T1000 (cell line): Measurements from ENCODE around the gene CAPN15.
"Not testable (repeated sequence)": the region's sequence is repeated elsewhere in the genome, so short reads cannot be mapped to it uniquely, and the experiment has no call there.

Experiments used
- DNase-seq: peaks from one replicate; lab custom pipeline; 2025; ENCODE audit warnings: mixed read lengths; lab: John Stamatoyannopoulos, UW

The CAPN15 gene

DNA sequence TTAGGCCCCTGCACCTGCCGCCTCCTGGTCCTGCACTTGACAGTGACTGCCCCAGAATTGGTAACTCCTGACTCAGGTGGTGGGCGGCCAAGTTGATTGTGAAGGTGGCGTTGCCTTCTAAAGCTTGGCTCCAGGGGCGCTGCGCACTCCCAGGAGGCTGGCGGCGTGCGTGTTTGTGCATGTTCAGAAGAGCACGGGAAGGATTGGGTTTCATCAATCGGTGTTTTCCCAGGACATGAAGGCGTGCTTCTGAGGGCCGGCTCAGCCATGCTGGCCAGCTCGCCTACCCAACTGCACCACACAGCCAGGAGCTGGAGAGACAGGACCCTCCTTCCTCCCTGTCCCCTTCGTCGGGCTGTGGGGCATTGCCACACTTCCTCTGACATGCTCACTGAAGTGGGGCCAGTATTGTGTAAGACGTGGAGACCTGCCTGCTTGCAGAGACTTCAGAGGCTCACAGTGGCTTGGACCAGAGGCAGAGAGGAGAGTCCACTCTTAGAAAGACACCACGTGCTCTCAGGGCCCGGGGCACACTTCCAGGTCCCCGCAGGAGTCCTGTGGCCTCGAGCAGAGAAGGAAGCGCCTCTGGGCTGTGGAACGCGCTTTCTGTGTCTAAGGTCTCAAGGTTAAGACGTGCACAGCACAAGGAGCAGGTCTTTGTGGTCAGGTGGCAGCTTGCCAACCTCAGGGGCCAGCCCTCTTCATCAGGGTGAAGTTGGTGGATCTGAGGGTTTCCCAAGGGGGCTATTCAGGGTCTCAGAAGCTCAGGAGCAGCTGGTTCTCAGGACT is 65.2 kb downstream of the CAPN15 start:
- DNase-seq: no peak

DNA sequence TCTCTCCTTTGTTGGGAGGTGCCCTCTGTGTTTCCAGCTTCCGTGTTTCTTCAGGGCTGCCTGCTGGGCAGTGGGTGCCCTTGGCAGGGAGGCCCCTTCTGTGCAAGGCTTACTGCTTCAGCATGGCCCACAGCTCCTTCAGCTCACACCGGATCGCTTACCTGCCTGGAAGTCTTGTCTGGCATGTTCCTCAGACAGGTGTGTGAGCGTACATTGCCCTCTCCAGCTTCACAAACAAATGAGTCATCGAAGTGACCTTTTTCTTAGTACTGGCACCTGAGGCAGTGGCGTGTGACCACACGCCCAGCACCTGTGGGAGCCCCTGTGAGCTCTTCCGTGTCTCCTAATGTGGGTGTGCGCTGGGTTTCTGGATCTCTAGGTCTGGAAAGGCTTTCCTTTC is 65.9 kb downstream of the CAPN15 start:
- no peak for DNase-seq

DNA sequence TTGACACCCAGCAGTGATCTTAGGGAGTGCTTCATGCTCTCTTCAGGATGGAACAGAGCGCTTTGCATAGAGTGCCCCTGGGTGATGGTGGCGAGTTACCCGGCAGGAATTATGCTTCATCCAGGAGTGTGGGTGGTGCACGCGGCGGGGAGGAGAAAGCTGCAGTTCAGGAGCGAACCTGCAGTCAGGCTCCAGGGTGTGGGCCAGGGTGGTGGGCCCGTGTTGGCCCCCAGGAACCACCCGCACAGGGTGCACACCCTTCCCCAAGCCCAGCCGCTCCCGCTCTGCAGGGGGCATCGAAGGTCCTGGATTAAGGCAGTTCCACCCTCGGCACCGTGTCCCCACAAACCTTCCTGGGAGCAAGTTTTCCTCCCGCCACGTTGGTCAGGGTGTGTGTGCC is 66.3 kb downstream of the CAPN15 start:
- DNase-seq: no peak

DNA sequence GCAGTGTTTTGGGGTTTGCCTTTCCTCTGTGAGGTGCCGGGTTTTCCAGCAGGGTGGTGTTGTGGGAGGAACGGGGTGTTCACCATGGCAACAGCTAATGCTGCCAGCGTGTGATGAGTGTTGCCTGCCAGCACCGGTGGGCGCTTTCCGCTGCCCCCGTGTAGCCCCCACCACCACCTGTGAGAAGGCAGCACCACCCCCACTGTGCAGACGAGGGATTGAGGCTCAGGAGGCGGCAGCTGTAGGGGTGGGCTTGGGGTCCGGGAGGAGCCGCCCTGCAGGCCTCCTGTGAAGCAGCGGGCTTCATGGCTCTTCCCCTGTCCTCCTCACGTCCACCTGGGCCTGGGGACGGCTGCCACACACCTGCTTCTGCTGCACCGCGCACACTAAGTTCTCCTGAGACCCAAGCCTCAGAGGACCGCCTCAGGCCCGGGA is 67.6 kb downstream of the CAPN15 start:
- DNase-seq: no peak

DNA sequence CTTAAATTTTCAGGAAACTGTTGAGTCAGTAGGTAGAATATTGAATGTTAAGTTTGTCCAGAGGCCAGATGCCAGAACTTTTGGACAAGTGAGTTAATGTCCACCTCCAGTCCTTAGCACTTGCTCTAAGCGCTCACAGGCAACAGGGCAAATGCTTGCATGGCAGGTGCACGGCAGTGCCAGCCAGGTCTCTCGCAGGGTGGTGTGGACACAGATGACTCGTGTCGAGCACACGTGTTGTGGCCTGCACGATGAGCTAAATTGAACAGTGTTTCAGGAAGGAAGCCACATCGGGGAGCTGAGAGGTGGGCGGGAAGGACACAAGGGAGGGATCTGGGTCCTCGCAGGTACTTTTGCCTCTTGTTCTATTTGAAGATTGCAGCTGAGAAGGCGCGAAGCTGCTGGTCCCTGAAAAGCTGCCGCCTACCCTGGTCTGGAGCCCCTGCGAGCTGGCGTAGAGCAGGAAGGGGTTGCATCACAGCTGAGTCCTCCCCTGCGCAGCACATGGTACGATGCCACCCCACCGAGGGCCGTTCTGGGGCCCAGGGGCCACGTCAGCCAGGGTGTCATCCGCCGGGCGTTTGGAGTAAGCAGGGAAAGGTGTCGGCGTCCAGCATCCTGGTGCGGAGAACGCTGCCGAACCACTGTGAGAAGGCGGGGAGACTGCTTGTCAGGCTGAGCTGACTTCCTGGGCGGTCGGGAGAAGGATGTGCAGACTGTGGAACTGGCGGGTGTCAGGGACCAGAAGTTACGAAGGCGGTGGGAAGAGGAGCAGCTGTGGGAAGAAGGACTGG is 68.6 kb downstream of the CAPN15 start:
- no peak for DNase-seq

DNA sequence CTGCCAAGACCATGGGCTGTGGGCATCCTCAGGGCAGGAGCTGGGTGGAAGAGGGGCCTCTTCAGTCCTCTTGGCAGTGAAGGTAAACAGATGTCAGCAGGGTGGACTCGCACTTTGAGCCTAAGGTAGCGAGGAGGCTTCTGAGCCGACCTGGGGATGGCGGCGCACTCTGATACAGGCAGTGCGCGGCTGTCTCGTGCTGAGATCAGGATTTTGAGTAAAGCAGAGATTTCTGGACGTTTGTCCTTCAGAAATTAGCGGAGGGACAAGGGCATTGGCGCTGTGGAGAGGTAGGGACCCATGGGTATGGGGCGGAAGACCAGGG is 69.2 kb downstream of the CAPN15 start:
- DNase-seq: no peak

DNA sequence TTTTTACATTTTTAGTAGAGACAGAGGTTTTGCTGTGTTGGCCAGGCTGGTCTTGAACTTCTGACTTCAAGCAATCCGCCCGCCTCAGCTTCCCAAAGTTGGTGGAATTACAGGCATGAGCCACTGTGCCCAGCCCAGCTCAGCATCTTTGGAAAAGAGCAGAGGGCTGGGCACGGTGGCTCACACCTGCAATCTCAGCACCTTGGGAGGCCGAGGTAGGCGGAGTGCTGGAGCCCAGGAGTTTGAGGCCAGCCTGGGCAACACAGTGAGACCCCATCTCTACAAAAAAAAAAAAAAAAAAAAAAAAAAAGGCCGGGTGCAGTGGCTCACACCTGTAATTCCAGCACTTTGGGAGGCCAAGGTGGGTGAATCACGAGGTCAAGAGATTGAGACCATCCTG is 70.1 kb downstream of the CAPN15 start:
- DNase-seq: not testable (repeated sequence)

DNA sequence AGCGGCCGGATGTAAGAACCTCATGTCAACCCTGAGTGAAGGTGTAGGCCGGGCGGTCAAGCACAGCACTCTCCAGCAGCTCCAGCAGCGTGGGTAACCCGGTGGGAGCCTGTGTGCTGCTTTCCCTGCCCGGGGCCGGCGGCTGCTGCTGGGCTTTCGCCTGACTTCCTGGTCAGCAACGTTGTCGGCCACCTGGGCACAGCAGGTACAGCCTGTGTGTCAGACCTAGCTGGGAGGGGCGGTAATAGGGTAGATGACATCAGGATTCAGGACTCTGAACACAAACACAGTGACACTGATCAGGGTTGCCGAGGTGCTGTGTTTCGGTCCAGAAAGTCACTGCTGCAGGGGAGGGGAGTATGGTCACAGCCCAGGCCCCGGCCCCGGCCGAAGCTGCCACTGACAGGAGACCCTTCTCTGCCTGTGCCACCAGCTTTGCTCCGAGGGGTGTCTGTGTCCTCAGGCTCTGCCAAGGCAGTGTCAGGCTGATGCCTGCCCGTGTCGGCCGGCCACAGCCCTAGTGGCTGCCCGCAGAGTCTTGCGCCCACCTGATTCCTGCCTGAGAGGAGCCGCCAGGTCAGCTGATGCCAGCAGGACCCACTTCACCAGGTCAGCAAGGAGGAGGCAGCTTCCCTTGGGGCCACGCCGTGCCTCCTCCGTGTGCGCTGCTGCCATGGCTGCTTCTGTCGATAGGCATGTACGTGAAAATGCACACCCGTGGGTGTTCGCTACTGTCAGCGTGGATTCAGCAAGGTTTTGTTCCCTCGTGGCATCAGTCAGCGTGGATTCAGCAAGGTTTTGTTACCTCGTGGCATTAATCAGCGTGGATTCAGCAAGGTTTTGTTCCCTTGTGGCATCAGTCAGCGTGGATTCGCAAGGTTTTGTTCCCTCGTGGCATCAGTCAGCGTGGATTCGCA is 71.6 kb downstream of the CAPN15 start:
- no peak for DNase-seq

DNA sequence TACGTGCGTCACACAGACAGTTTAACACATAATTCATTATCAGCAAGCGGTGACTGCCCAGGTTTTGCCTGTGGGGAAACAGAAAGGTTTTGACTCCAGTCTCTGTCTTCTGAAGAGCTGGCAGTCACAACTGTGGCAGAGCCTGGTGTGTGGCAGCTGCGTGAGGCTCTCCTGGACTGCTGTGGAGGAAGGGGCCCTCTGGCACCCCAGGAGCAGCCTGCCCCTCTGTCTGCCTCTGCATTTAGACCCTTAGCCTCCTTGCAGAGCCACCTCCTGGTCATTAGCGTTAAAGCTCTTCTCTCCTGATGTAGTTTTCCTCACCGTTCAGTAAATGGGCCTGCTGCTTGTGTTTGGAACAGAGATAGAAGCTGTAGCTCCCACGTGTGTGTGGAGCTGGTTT is 73.3 kb downstream of the CAPN15 start:
- DNase-seq: no peak

DNA sequence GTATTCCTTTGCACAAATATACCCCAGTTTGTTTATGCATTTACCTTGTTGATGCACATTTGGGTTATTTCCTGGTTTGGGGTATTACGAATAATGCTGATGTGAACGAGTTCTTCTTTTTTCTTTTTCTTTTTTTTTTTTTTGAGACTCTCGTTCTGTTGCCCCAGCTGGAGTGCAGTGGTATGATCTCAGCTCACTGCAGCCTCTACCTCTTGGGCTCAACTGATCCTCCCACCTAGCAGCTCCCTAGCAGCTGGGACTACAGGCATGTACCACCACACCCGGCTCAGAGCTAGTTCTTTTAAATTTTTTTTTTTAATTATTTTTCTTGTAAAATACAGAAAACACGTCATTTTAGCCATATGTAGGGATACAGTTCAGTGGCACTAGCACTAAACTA is 76.4 kb downstream of the CAPN15 start:
- DNase-seq: no peak
